GM12878 (cell line): ENCODE results near the gene UBE2QL1. TPM values are rescaled to one million over a fixed set of nuclear protein-coding genes. Genes with fewer than 3 reads are reported as not detected.

Source experiments
- ATAC-seq: fragments of 200-7000 bp; cut with Tn5 transposase; 3 replicates; pipeline ENCODE4 v1.9.1; 2020; ENCODE audit warnings: mild to moderate bottlenecking, moderate library complexity
- BruUV-seq: library from RNA; stranded (reverse); fragments of 400-500 nt; replicated peaks from 2 replicates; lab custom pipeline; 2021; lab: Mats Ljungman, UMichigan
- CTCF ChIA-PET: fragments of 300-600 bp; sonication (Branson Sonifier 250); formaldehyde crosslinking; extraction: SDS; loops from one replicate; lab custom pipeline; 2021; ENCODE audit warnings: inconsistent platforms; lab: Yijun Ruan, JAX
- POLR2A ChIA-PET: fragments of 350-600 bp; formaldehyde crosslinking; extraction: SDS; loops from one replicate; lab custom pipeline; 2021; ENCODE audit warnings: inconsistent platforms; lab: Charles Lee
- RAD21 ChIA-PET: fragments of 300-600 bp; sonication (Branson Sonifier 250); formaldehyde crosslinking; loops from one replicate; lab custom pipeline; 2023; ENCODE audit warnings: antibody characterized with exemption; ENCODE audit not compliant: unreplicated experiment; lab: Charles Lee
- SMC1A ChIA-PET: fragments of 300-600 bp; sonication (Branson Sonifier 250); formaldehyde crosslinking; loops from one replicate; lab custom pipeline; 2023; ENCODE audit not compliant: unreplicated experiment, uncharacterized antibody; lab: Charles Lee
- DNase-seq: peaks from one replicate; pipeline ENCODE4 v3.0.0-alpha.2; 2011; ENCODE audit warnings: low read depth, low spot score
- FAIRE-seq: peaks from 3 replicates; lab custom pipeline; 2011; peaks lifted over from hg19 to GRCh38; lab: Jason Lieb, UNC
- H2AFZ ChIP-seq: 2 replicates; pipeline ENCODE4 v1.6.0; 2011; ENCODE audit warnings: low read depth, low read length, control low read depth; ENCODE audit not compliant: control insufficient read depth
- H3K27ac ChIP-seq: 2 replicates; pipeline ENCODE4 v1.5.1; 2011; ENCODE audit warnings: control low read depth; ENCODE audit not compliant: control insufficient read depth, insufficient read depth
- H3K27me3 ChIP-seq, 2 experiments: replicated peaks in 1 of 2; 2 replicates each; pipeline versions ENCODE4 v1.6.0 to v1.6.1; 2011; ENCODE audit warnings: low read length in 1 of 2; ENCODE audit not compliant: control insufficient read depth in 2 of 2, insufficient read depth in 2 of 2
- H3K36me3 ChIP-seq, 2 experiments: 2 replicates each; pipeline ENCODE4 v1.5.1; 2011; ENCODE audit warnings: low read length in 1 of 2; ENCODE audit not compliant: control insufficient read depth in 2 of 2, insufficient read depth in 2 of 2
- H3K4me1 ChIP-seq: 2 replicates; pipeline ENCODE4 v1.6.1; 2011; ENCODE audit warnings: mild to moderate bottlenecking, low read length, moderate library complexity, mixed read lengths; ENCODE audit not compliant: control insufficient read depth, insufficient read depth
- H3K4me2 ChIP-seq: 2 replicates; pipeline ENCODE4 v1.6.0; 2011; ENCODE audit warnings: control low read depth; ENCODE audit not compliant: control insufficient read depth, insufficient read depth
- H3K4me3 ChIP-seq: fragments of 200-600 bp; sonication (generic); 2 replicates; pipeline ENCODE4 v1.5.1; 2016
- H3K79me2 ChIP-seq: 2 replicates; pipeline ENCODE4 v1.6.0; 2011; ENCODE audit warnings: low read length; ENCODE audit not compliant: control insufficient read depth, insufficient read depth
- H3K9ac ChIP-seq: 2 replicates; pipeline ENCODE4 v1.8.0; 2011; ENCODE audit warnings: low read length, control low read depth, mixed read lengths; ENCODE audit not compliant: control insufficient read depth, insufficient read depth
- H3K9me3 ChIP-seq: replicated peaks from 3 replicates; pipeline ENCODE4 v1.5.1; 2011; ENCODE audit warnings: mild to moderate bottlenecking, low read length; ENCODE audit not compliant: control insufficient read depth, insufficient read depth
- H4K20me1 ChIP-seq: 2 replicates; pipeline ENCODE4 v1.6.0; 2011; ENCODE audit not compliant: control insufficient read depth, insufficient read depth
- EGR1 ChIP-seq, 2 experiments: IDR thresholded peaks; 1 replicate in 1 of 2; 2 replicates in 1 of 2; pipeline ENCODE4 v1.6.1; 2011 to 2012; ENCODE audit warnings: low read depth in 2 of 2, low read length in 2 of 2, borderline replicate concordance in 1 of 2, mild to moderate bottlenecking in 1 of 2, moderate library complexity in 1 of 2
- FOS ChIP-seq: IDR thresholded peaks from 3 replicates; pipeline ENCODE4 v1.6.1; 2011; ENCODE audit warnings: borderline replicate concordance; ENCODE audit not compliant: insufficient read length; ENCODE audit errors: extremely low read depth
- GABPA ChIP-seq: IDR thresholded peaks from 2 replicates; pipeline ENCODE4 v1.6.1; 2014; ENCODE audit warnings: antibody characterized with exemption, low read depth, mild to moderate bottlenecking, inconsistent platforms
- HCFC1 ChIP-seq: fragments of 150-350 bp; IDR thresholded peaks from 2 replicates; pipeline ENCODE4 v1.6.1; 2014; ENCODE audit warnings: low read length
- HDAC6 ChIP-seq: fragments of 200-600 bp; sonication (generic); IDR thresholded peaks from one replicate; pipeline ENCODE4 v1.8.0; 2017; ENCODE audit warnings: antibody characterized with exemption; ENCODE audit not compliant: unreplicated experiment
- HSF1 ChIP-seq: fragments of 150-350 bp; IDR thresholded peaks from 2 replicates; pipeline ENCODE4 v1.6.1; 2014; ENCODE audit warnings: mild to moderate bottlenecking, low read depth, low read length
- POLR2A ChIP-seq: IDR thresholded peaks from 2 replicates; pipeline ENCODE4 v1.6.1; 2011; ENCODE audit warnings: low read depth, mild to moderate bottlenecking, low read length
- POLR2AphosphoS5 ChIP-seq: IDR thresholded peaks from 2 replicates; pipeline ENCODE4 v1.6.1; 2011; ENCODE audit warnings: mild to moderate bottlenecking, low read length, inconsistent platforms
- RUNX3 ChIP-seq: IDR thresholded peaks from 2 replicates; pipeline ENCODE4 v1.6.1; 2012; ENCODE audit warnings: low read length, inconsistent platforms
- ZBTB4 ChIP-seq: fragments of 450-650 bp; formaldehyde crosslinking; IDR thresholded peaks from 2 replicates; pipeline ENCODE4 v1.4.0; 2022; ENCODE audit warnings: mild to moderate bottlenecking, moderate library complexity
- WGBS: methylation state at CpG from one replicate; pipeline ENCODE4 v1.1.6; 2016; ENCODE audit warnings: low lambda C conversion rate; ENCODE audit not compliant: insufficient replicate concordance, insufficient coverage; ENCODE audit errors: missing lambda C conversion rate; 5-methylcytosine and 5-hydroxymethylcytosine counted together
- in situ Hi-C: fragments of 300-500 bp; cut with MboI; formaldehyde crosslinking; loops from 9 replicates; pipeline ENCODE4 v1.14.3; 2018; ENCODE audit warnings: mixed read lengths
- intact Hi-C: fragments of 100-400 bp; cut with micrococcal nuclease; formaldehyde crosslinking; loops from one replicate; pipeline ENCODE4 v1.14.2; 2022; ENCODE audit not compliant: unreplicated experiment
- polyA plus RNA-seq, 11 experiments: library from polyadenylated mRNA; depleted of rRNA in 4 of 11; unstranded in 6 of 11; stranded (reverse) in 5 of 11; fragments of >200 nt; fragmentation: Nextera tagmentation in 4 of 11; fragmentation: Illumina TruSeq in 1 of 11; extraction: Ambion mirVana in 4 of 11; extraction: Trizol in 1 of 11; gene quantifications; 1 replicate in 1 of 11; 2 replicates in 10 of 11; pipeline versions ENCODE4 v1.2.1 to v1.2.3, GENCODE V29; 2011 to 2016; ENCODE audit warnings: inconsistent platforms in 2 of 11, missing spikeins in 2 of 11, low read depth in 1 of 11
- total RNA-seq, 4 experiments: library from RNA; depleted of rRNA in 3 of 4; stranded (reverse); fragments of >200 nt in 3 of 4; fragmentation: Illumina TruSeq in 1 of 4; extraction: Trizol in 1 of 4; gene quantifications; 2 replicates each; pipeline versions ENCODE4 v1.2.1 to v1.2.3, GENCODE V29; 2013 to 2021
- TF ChIP-seq, protein P1 (sequence below): fragments of 450-650 bp; IDR thresholded peaks from 2 replicates; pipeline ENCODE4 v1.6.1; 2016; ENCODE audit warnings: mild to moderate bottlenecking
- TF ChIP-seq, protein P2 (sequence below): fragments of 450-650 bp; IDR thresholded peaks from 2 replicates; pipeline ENCODE4 v1.6.1; 2016; ENCODE audit warnings: mild to moderate bottlenecking, moderate library complexity, borderline replicate concordance

Gene UBE2QL1
- total and polyA plus RNA-seq, 10 of the 15 experiments (the other 5 are each of a cell fraction or from before 2014, with no cell fraction given): 0.03 to 0.62 (median 0.04) TPM; not detected in 6

GRCh38 chr5:6484446-6484845 lies 35.8 kb downstream of the UBE2QL1 start:
- 11% methylated on average over 13 of the region's 13 CpGs for WGBS
- DNase-seq (no peak), FAIRE-seq (no peak), ATAC-seq (no peak)
- H3K4me2 ChIP-seq: peak overlapping the region; percentile 48
- H3K9ac ChIP-seq: peak overlapping the region; percentile 30; the same call in 1 of the 2 replicates
- ChIA-PET RAD21 (interaction anchor here (0.6 to 3.8 kb wide), 11 partner anchors 10 to 987 kb away, joined by 3 to 35 read pairs (median 3); partner anchors contain the start of genes MED10, NSUN2 and SRD5A1), SMC1A (interaction anchor here (0.6 to 4.1 kb wide), 10 partner anchors 10 to 716 kb away, joined by 3 to 37 read pairs (median 4); partner anchors contain the start of gene MED10), POLR2A (interaction anchor here (1.2 to 2.7 kb wide), 3 partner anchors 9 to 13 kb away, joined by 3 to 14 read pairs (median 12); no protein-coding TSS in a partner anchor), CTCF (interaction anchor here (0.8 to 1.5 kb wide), 2 partner anchors 9 to 62 kb away, joined by 3 to 7 read pairs; no protein-coding TSS in a partner anchor)
- peak overlapping the region; percentile 85 for H3K27ac ChIP-seq
- no peaks in the 10 kb centered on the region for H3K27me3 ChIP-seq
- no peaks in the 10 kb centered on the region for H4K20me1 ChIP-seq
- intact Hi-C loops (loop anchor here (2.0 to 5.0 kb wide), 3 partner anchors 33 to 252 kb away; partner anchors contain the start of gene MED10), in situ Hi-C loops (no loop called here)
- H2AFZ ChIP-seq: no peak overlapping the region
- H3K36me3 ChIP-seq: no peaks in the 10 kb centered on the region
- no TSS peak for BruUV-seq
- H3K4me3 ChIP-seq: no peak overlapping the region
- H3K4me1 ChIP-seq: peaks cover 76% of the 10 kb centered on the region
- no peaks in the 10 kb centered on the region for H3K9me3 ChIP-seq
- H3K79me2 ChIP-seq: no peaks in the 10 kb centered on the region
- TF ChIP-seq, protein P1, sequence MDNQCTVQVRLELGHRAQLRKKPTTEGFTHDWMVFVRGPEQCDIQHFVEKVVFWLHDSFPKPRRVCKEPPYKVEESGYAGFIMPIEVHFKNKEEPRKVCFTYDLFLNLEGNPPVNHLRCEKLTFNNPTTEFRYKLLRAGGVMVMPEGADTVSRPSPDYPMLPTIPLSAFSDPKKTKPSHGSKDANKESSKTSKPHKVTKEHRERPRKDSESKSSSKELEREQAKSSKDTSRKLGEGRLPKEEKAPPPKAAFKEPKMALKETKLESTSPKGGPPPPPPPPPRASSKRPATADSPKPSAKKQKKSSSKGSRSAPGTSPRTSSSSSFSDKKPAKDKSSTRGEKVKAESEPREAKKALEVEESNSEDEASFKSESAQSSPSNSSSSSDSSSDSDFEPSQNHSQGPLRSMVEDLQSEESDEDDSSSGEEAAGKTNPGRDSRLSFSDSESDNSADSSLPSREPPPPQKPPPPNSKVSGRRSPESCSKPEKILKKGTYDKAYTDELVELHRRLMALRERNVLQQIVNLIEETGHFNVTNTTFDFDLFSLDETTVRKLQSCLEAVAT: 0 out of 2 replicates have a peak, but pooled peaks have one; percentile 13
- TF ChIP-seq ZBTB4 (CRISPR knock-in tag) (no peak), HDAC6 (no peak), HCFC1 (no peak), GABPA (no peak), RUNX3 (0 out of 2 replicates have a peak, but pooled peaks have one; percentile 5), POLR2A (no peak), HSF1 (no peak), FOS (no peak), EGR1 (IDR thresholded peaks at IDR 0.05; ENCODE audit: borderline replicate concordance in 1 of 2, low read depth in 2 of 2, low read length in 2 of 2) (no peak), POLR2AphosphoS5 (0 out of 2 replicates have a peak, but pooled peaks have one; percentile 16)
- TF ChIP-seq, protein P2, sequence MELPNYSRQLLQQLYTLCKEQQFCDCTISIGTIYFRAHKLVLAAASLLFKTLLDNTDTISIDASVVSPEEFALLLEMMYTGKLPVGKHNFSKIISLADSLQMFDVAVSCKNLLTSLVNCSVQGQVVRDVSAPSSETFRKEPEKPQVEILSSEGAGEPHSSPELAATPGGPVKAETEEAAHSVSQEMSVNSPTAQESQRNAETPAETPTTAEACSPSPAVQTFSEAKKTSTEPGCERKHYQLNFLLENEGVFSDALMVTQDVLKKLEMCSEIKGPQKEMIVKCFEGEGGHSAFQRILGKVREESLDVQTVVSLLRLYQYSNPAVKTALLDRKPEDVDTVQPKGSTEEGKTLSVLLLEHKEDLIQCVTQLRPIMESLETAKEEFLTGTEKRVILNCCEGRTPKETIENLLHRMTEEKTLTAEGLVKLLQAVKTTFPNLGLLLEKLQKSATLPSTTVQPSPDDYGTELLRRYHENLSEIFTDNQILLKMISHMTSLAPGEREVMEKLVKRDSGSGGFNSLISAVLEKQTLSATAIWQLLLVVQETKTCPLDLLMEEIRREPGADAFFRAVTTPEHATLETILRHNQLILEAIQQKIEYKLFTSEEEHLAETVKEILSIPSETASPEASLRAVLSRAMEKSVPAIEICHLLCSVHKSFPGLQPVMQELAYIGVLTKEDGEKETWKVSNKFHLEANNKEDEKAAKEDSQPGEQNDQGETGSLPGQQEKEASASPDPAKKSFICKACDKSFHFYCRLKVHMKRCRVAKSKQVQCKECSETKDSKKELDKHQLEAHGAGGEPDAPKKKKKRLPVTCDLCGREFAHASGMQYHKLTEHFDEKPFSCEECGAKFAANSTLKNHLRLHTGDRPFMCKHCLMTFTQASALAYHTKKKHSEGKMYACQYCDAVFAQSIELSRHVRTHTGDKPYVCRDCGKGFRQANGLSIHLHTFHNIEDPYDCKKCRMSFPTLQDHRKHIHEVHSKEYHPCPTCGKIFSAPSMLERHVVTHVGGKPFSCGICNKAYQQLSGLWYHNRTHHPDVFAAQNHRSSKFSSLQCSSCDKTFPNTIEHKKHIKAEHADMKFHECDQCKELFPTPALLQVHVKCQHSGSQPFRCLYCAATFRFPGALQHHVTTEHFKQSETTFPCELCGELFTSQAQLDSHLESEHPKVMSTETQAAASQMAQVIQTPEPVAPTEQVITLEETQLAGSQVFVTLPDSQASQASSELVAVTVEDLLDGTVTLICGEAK: peak; percentile 12; the same call in 1 of the 2 replicates
